A549 (cell line): ENCODE results near the gene SLC8A1. TPM values are rescaled to one million over a fixed set of nuclear protein-coding genes. Genes with fewer than 3 reads are reported as not detected.

Experiments
- ATAC-seq, 2 experiments: fragments of 200-7000 bp in 1 of 2; fragments of >200 bp in 1 of 2; cut with Nextera tagmentation in 1 of 2; cut with Tn5 transposase in 1 of 2; 3 replicates each; pipeline versions ENCODE4 v1.8.0 to v1.9.1; 2018 to 2020; ENCODE audit warnings: mild to moderate bottlenecking in 1 of 2, moderate library complexity in 1 of 2
- CTCF ChIA-PET: fragments of 300-600 bp; sonication (Branson Sonifier 250); formaldehyde crosslinking; extraction: SDS; loops from one replicate; lab custom pipeline; 2021; ENCODE audit warnings: antibody characterized with exemption, inconsistent platforms; lab: Yijun Ruan, JAX
- POLR2A ChIA-PET: fragments of 350-600 bp; formaldehyde crosslinking; extraction: SDS; loops from one replicate; lab custom pipeline; 2021; ENCODE audit warnings: antibody characterized with exemption, inconsistent platforms; lab: Yijun Ruan, JAX
- DNase-seq, 2 experiments: peaks; one replicate each; pipeline versions ENCODE4 v3.0.0 to v3.0.0-alpha.2; 2011 to 2016; ENCODE audit warnings: low read depth in 1 of 2, low spot score in 1 of 2
- FAIRE-seq: peaks from 2 replicates; lab custom pipeline; 2011; peaks lifted over from hg19 to GRCh38; lab: Jason Lieb, UNC
- H3K27ac ChIP-seq, 2 experiments: fragments of >200 bp; sonication (Bioruptor Twin); formaldehyde crosslinking; 3 replicates each; pipeline ENCODE4 v1.5.1; 2016 to 2017
- H3K4me1 ChIP-seq: fragments of >200 bp; sonication (Bioruptor Twin); formaldehyde crosslinking; 3 replicates; pipeline ENCODE4 v1.6.1; 2016
- H3K4me2 ChIP-seq: fragments of >200 bp; sonication (Bioruptor Twin); formaldehyde crosslinking; 3 replicates; pipeline ENCODE4 v1.6.1; 2016
- H3K4me3 ChIP-seq: fragments of >200 bp; sonication (Bioruptor Twin); formaldehyde crosslinking; 3 replicates; pipeline ENCODE4 v1.5.1; 2016
- H3K9me3 ChIP-seq: fragments of >200 bp; sonication (Bioruptor Twin); formaldehyde crosslinking; 3 replicates; pipeline ENCODE4 v1.6.1; 2016
- CBX2 ChIP-seq: fragments of 200-600 bp; sonication (generic); IDR thresholded peaks from 2 replicates; pipeline ENCODE4 v1.6.1; 2016; ENCODE audit warnings: low read depth, mild to moderate bottlenecking, borderline replicate concordance
- E2F6 ChIP-seq: IDR thresholded peaks from 2 replicates; pipeline ENCODE4 v1.6.1; 2012; ENCODE audit warnings: low read depth, borderline replicate concordance
- EHF ChIP-seq: fragments of 250-450 bp; sonication (Bioruptor Pico); IDR thresholded peaks from 2 replicates; pipeline ENCODE4 v1.5.0; 2020; ENCODE audit warnings: mild to moderate bottlenecking
- EHMT2 ChIP-seq: fragments of 200-600 bp; sonication (generic); IDR thresholded peaks from 2 replicates; pipeline ENCODE4 v1.6.1; 2016; ENCODE audit warnings: antibody characterized with exemption, low read depth, mild to moderate bottlenecking, moderate library complexity
- ELK1 ChIP-seq: fragments of 150-350 bp; IDR thresholded peaks from 2 replicates; pipeline ENCODE4 v1.6.1; 2014; ENCODE audit warnings: low read depth, mild to moderate bottlenecking, low read length
- EP300 ChIP-seq, 2 experiments: fragments of >200 bp; sonication (Bioruptor Twin); formaldehyde crosslinking; IDR thresholded peaks; 2 replicates in 1 of 2; 3 replicates in 1 of 2; pipeline ENCODE4 v1.6.1; 2016 to 2017
- FOSL2 ChIP-seq, 2 experiments: fragments of 450-650 bp in 1 of 2; fragments of >200 bp in 1 of 2; sonication (Bioruptor Twin) in 1 of 2; formaldehyde crosslinking; IDR thresholded peaks; 2 replicates each; pipeline versions ENCODE4 v1.5.0 to v1.6.1; 2016 to 2020; ENCODE audit warnings: mild to moderate bottlenecking in 1 of 2, moderate library complexity in 1 of 2
- HES2 ChIP-seq: fragments of >200 bp; sonication (Bioruptor Twin); formaldehyde crosslinking; IDR thresholded peaks from 2 replicates; pipeline ENCODE4 v1.6.1; 2016
- HOXB13 ChIP-seq: fragments of 250-450 bp; sonication (Bioruptor Pico); IDR thresholded peaks from 2 replicates; pipeline ENCODE4 v1.5.0; 2020; ENCODE audit warnings: low read depth, mild to moderate bottlenecking, moderate library complexity
- KDM1A ChIP-seq: fragments of 200-600 bp; sonication (generic); IDR thresholded peaks from 2 replicates; pipeline ENCODE4 v1.6.1; 2016; ENCODE audit warnings: low read depth, mild to moderate bottlenecking
- MAX ChIP-seq: IDR thresholded peaks from 2 replicates; pipeline ENCODE4 v1.6.1; 2012
- MAZ ChIP-seq: fragments of 150-350 bp; IDR thresholded peaks from 2 replicates; pipeline ENCODE4 v1.6.1; 2014; ENCODE audit warnings: antibody characterized with exemption, low read depth, low read length, borderline replicate concordance
- NFE2L2 ChIP-seq: fragments of 150-350 bp; conservative IDR thresholded peaks from 2 replicates; pipeline ENCODE4 v1.6.1; 2014; ENCODE audit warnings: low read length
- NPAS2 ChIP-seq: fragments of 250-450 bp; sonication (Bioruptor Pico); IDR thresholded peaks from 2 replicates; pipeline ENCODE4 v1.8.0; 2022; ENCODE audit warnings: mild to moderate bottlenecking, moderate library complexity, borderline replicate concordance
- PHF8 ChIP-seq: fragments of 200-600 bp; sonication (generic); IDR thresholded peaks from 2 replicates; pipeline ENCODE4 v1.6.1; 2016; ENCODE audit warnings: low read depth, mild to moderate bottlenecking, antibody characterized with exemption, moderate library complexity, borderline replicate concordance
- POLR2AphosphoS2 ChIP-seq: conservative IDR thresholded peaks from 2 replicates; pipeline ENCODE4 v1.6.1; 2012; ENCODE audit warnings: low read length, improper control_type of control experiment, inconsistent platforms
- RAD21 ChIP-seq, 2 experiments: fragments of >200 bp in 1 of 2; sonication (Bioruptor Twin) in 1 of 2; formaldehyde crosslinking in 1 of 2; IDR thresholded peaks in 1 of 2; conservative IDR thresholded peaks in 1 of 2; 2 replicates in 1 of 2; 3 replicates in 1 of 2; pipeline ENCODE4 v1.6.1; 2012 to 2018; ENCODE audit warnings: inconsistent platforms in 1 of 2
- RFX5 ChIP-seq: fragments of 450-650 bp; IDR thresholded peaks from 2 replicates; pipeline ENCODE4 v1.7.1; 2014; ENCODE audit warnings: antibody characterized with exemption, mild to moderate bottlenecking, moderate library complexity
- SMC3 ChIP-seq: fragments of >200 bp; sonication (Bioruptor Twin); formaldehyde crosslinking; IDR thresholded peaks from 3 replicates; pipeline ENCODE4 v1.6.1; 2018; ENCODE audit warnings: inconsistent platforms
- TFCP2L1 ChIP-seq: fragments of 250-450 bp; sonication (Bioruptor Pico); IDR thresholded peaks from 2 replicates; pipeline ENCODE4 v1.5.0; 2021; ENCODE audit warnings: mild to moderate bottlenecking
- ZSCAN20 ChIP-seq: fragments of 250-450 bp; sonication (Bioruptor Pico); IDR thresholded peaks from 2 replicates; pipeline ENCODE4 v1.8.0; 2022; ENCODE audit warnings: mild to moderate bottlenecking, moderate library complexity
- WGBS: methylation state at CpG from one replicate; pipeline ENCODE4 v1.1.6; 2017; ENCODE audit errors: missing lambda C conversion rate; 5-methylcytosine and 5-hydroxymethylcytosine counted together
- polyA plus RNA-seq, 4 experiments: library from polyadenylated mRNA; depleted of rRNA in 3 of 4; stranded (reverse); fragments of >200 nt; fragmentation: RNase III in 1 of 4; extraction: RNeasy Plus Mini Kit Qiagen cat#74134 plus additional on column Dnase treatment in 1 of 4; gene quantifications; 2 replicates in 3 of 4; 3 replicates in 1 of 4; pipeline ENCODE4 v1.2.3, GENCODE V29; 2011 to 2017

Gene SLC8A1
- polyA plus RNA-seq, 2 of the 4 experiments (the other 2 are of a cell fraction) = 0.28 to 0.92 TPM

GRCh38 chr2:40048506-40048905 is 403.4 kb downstream of the SLC8A1 start:
- H3K4me3 ChIP-seq = no peak overlapping the region
- H3K27ac ChIP-seq = no peak overlapping the region
- no peak overlapping the region for H3K4me2 ChIP-seq
- no peak for FAIRE-seq
- CTCF ChIA-PET = no interaction called here
- ATAC-seq = no peak
- no peaks in the 10 kb centered on the region for H3K4me1 ChIP-seq
- TF ChIP-seq MAX (no peak), EP300 (IDR thresholded peaks at IDR 0.05) (no peak)
- no peak for DNase-seq
- H3K9me3 ChIP-seq = no peaks in the 10 kb centered on the region
- 0% methylated on average over 1 of the region's 1 CpG for WGBS
- POLR2A ChIA-PET = no interaction called here

GRCh38 chr2:40047406-40047805 is 404.5 kb downstream of the SLC8A1 start:
- Histone ChIP-seq H3K4me2 (no peak overlapping the region), H3K9me3 (no peaks in the 10 kb centered on the region), H3K4me3 (no peak overlapping the region), H3K27ac (no peak overlapping the region), H3K4me1 (no peaks in the 10 kb centered on the region)
- ATAC-seq (no peak), DNase-seq (no peak), FAIRE-seq (no peak)
- WGBS = 6% methylated on average over 3 of the region's 3 CpGs
- POLR2A ChIA-PET = no interaction called here
- CTCF ChIA-PET = no interaction called here
- no peak for TF ChIP-seq SMC3
- no peak for TF ChIP-seq RAD21 (conservative IDR thresholded peaks at IDR 0.05 in 1 of 2, IDR thresholded peaks at IDR 0.05 in 1 of 2)
- TF ChIP-seq ZSCAN20 (CRISPR knock-in tag) = no peak
- TF ChIP-seq POLR2AphosphoS2 = no peak
- TF ChIP-seq MAX = no peak
- no peak for TF ChIP-seq MAZ
- no peak for TF ChIP-seq E2F6
- no peak for TF ChIP-seq PHF8
- TF ChIP-seq NFE2L2 = no peak
- no peak for TF ChIP-seq EHF (CRISPR knock-in tag)
- no peak for TF ChIP-seq NPAS2 (CRISPR knock-in tag)
- TF ChIP-seq ELK1 = no peak
- TF ChIP-seq FOSL2 (IDR thresholded peaks at IDR 0.05) = no peak
- TF ChIP-seq FOSL2 (CRISPR knock-in tag; IDR thresholded peaks at IDR 0.05) = no peak
- TF ChIP-seq RFX5 = no peak
- TF ChIP-seq TFCP2L1 = no peak
- no peak for TF ChIP-seq HOXB13 (CRISPR knock-in tag)
- no peak for TF ChIP-seq EHMT2
- no peak for TF ChIP-seq KDM1A
- TF ChIP-seq HES2 = no peak
- TF ChIP-seq CBX2 = no peak
